ENCODE results near the gene SPIN4.
A peak's percentile ranks its signal among the peaks of the same experiment; 100 is the strongest.
"Not testable (repeated sequence)": the region's sequence is repeated elsewhere in the genome, so short reads cannot be mapped to it uniquely, and the experiment has no call there.

The SPIN4 gene

GRCh38 chrX:63350941-63351616 lies at the start of gene SPIN4:
Gene SPIN4, minus strand, starts transcription at chrX:63351332. Its CDS starts 513 bp downstream, at chrX:63350819.
- DNase-seq (ENCODE audit: low spot score): peak; percentile 58

GRCh38 chrX:63400340-63400739 lies 49.2 kb upstream of the SPIN4 start:
- DNase-seq (ENCODE audit: low spot score): no peak

GRCh38 chrX:63394872-63395271 lies 43.7 kb upstream of the SPIN4 start:
- DNase-seq (ENCODE audit: low spot score): no peak

- DNase-seq (ENCODE audit: low spot score): not testable (repeated sequence)
These were observed 42.0 kb upstream of the SPIN4 start for GRCh38 chrX:63393094-63393493.

GRCh38 chrX:63387411-63387810 lies 36.3 kb upstream of the SPIN4 start:
- DNase-seq (ENCODE audit: low spot score): no peak

- not testable (repeated sequence) for DNase-seq (ENCODE audit: low spot score)
These were observed 33.1 kb upstream of the SPIN4 start for GRCh38 chrX:63384263-63384662.

- not testable (repeated sequence) for DNase-seq (ENCODE audit: low spot score)
These were observed 21.9 kb upstream of the SPIN4 start for GRCh38 chrX:63373012-63373411.

- not testable (repeated sequence) for DNase-seq (ENCODE audit: low spot score)
These were observed 16.6 kb upstream of the SPIN4 start for GRCh38 chrX:63367699-63368098.

GRCh38 chrX:63363788-63364187 lies 12.7 kb upstream of the SPIN4 start:
- DNase-seq (ENCODE audit: low spot score): no peak

GRCh38 chrX:63361494-63361893 lies 10.4 kb upstream of the SPIN4 start:
- no peak for DNase-seq (ENCODE audit: low spot score)

- no peak for DNase-seq (ENCODE audit: low spot score)
These were observed 3.4 kb upstream of the SPIN4 start for GRCh38 chrX:63354484-63354883.

- no peak for DNase-seq (ENCODE audit: low spot score)
These were observed 661 bp downstream of the SPIN4 start for GRCh38 chrX:63350465-63350877.

GRCh38 chrX:63349307-63349706 lies 1.8 kb downstream of the SPIN4 start:
- no peak for DNase-seq (ENCODE audit: low spot score)

GRCh38 chrX:63330681-63331080 lies 20.5 kb downstream of the SPIN4 start:
- no peak for DNase-seq (ENCODE audit: low spot score)

- DNase-seq (ENCODE audit: low spot score): no peak
These were observed 23.3 kb downstream of the SPIN4 start for GRCh38 chrX:63327788-63328187.

GRCh38 chrX:63299596-63299995 lies 51.5 kb downstream of the SPIN4 start:
- no peak for DNase-seq (ENCODE audit: low spot score)
